SIG-M5 treated with dmso at 0.1 percent for 504 hours (cell line): ENCODE data around the gene GAS7.

Experiments used
- DNase-seq: peaks from one replicate; lab custom pipeline; 2025; ENCODE audit not compliant: unreplicated experiment; lab: John Stamatoyannopoulos, UW

Gene GAS7

GRCh38 chr17:10053782-10054540, 144.4 kb downstream of the GAS7 start:
- DNase-seq: no peak

GRCh38 chr17:10052106-10052813, 146.1 kb downstream of the GAS7 start:
- no peak for DNase-seq

DNA sequence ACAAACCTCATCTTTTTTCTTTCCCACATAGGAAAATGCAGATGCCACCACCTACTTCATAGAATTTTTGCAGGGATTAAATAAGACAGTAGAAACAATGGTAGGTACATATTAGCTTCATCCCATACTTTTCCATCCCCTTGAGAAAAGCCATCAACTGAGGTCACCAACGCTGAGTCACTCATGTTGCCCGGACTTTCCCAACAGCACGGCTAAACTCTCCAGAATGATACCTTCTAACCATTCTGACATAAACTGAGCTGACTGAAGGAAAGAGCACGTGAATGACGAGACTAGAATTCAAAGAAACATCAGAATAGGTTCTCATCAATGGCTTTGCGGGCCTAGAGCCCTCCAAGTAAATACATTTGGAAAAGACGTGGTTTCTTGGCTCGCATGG, 147.3 kb downstream of the GAS7 start:
- DNase-seq: no peak

- DNase-seq: peak; percentile 32
Observed at GRCh38 chr17:10050597-10051101, 147.8 kb downstream of the GAS7 start.

GRCh38 chr17:10048629-10049350, 149.6 kb downstream of the GAS7 start:
- DNase-seq: no peak

- no peak for DNase-seq
Observed at GRCh38 chr17:10046786-10047785, 151.3 kb downstream of the GAS7 start.

DNA sequence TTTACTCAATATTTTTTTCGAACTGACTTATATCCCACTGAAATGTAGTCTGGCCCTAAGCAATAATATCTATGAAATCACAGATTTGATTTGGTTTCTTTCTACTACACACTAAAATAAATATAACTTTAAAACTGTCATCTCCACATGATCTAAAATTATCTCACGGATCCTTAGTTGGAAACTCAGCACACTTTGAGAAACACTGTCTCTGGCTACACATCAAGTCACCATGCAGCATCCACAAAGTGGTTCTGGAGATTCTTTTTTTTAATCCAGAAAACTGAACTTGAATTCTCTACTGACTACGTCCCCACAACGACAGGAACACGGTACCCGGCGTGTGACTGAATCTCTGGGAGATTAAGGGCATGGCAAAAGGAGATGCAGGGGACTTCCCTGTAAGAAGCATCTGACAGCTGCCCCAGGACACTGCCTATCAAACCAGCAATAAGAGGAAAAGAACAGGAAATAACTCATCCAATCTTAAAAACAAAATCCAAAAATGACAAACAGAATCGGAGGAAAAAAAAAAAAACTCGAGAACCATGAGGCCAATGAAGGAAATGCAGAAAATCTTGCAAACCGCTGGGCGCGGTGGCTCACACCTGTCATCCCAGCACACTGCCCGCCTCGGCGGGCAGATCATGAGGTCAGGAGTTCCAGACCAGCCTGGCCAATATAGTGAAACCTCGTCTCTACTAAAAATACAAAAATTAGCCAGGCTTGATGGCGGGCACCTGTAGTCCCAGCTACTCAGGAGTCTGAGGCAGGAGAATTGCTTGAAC, 152.3 kb downstream of the GAS7 start:
- no peak for DNase-seq

DNA sequence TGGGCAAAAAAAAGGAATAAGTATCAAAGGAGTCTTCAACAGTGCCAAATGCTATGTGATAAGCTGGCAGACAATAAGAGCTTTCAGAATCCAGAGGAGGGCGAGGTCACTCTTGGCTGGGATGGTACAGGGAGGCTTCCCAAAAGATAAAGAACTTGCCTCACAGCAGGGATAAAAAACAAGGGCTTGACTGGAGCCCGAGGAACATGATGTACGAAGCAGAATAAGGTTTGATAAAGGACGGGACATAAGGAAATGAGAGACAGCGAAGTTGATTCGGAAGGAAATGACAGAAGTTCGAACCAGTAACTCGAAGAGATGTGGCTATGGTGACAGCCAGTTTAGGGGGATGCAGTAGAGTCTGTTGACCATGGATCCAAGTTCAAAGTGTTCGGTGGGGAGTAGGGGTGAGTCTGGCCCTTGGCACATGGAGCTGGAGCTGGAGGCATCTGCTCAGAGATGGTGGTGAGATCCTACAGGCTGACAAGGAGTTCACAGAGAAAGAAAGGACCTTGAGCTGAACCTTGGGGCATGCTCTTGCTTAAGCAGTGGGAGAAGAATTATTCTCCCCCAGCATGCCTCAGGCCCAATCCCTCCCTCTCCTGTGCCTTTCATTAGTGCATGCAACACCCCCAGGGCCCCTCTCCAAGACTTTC, 155.7 kb downstream of the GAS7 start:
- no peak for DNase-seq

DNA sequence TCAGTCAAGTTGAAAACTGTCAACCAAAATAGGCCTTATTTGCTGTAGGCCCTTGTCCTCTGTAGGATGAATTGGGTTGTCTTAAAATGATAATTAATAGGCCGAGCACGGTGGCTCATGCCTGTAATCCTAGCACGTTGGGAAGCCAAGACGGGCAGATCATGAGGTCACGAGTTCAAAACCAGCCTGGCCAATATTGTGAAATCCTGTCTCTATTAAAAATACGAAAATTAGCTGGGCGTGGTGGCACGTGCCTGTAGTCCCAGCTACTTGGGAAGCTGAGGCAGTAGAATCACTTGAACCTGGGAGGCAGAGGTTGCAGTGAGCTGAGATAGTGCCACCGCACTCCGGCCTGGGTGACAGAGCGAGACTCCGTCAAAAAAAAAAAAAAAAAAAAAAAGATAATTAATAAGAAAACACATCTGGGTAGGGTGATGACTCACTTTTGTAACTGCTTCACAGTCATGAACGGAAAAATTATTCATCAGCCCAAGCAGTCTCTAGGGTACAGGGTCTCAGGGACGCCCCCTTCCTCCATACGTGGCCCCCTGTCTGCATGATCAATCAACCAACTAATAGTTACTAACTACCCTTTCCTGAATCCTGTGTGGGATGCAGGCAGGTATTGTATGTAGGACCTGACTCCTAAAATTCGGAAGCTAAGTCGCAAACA, 156.4 kb downstream of the GAS7 start:
- no peak for DNase-seq

DNA sequence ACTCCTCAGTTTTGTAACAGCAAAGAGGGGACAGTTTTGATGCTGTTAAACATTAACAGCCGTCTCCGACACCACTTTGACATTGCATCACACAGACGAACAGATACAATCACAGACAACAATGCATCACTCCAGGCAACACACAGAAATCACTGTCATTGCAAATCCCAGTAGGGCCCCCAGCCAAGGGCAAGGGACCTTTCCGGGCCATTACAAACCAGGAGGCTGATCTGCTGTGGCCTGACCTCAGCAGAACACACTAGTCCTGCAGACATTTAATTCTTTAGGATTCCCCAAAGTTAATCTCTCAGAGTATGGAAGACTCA, 157.2 kb downstream of the GAS7 start:
- no peak for DNase-seq

DNA sequence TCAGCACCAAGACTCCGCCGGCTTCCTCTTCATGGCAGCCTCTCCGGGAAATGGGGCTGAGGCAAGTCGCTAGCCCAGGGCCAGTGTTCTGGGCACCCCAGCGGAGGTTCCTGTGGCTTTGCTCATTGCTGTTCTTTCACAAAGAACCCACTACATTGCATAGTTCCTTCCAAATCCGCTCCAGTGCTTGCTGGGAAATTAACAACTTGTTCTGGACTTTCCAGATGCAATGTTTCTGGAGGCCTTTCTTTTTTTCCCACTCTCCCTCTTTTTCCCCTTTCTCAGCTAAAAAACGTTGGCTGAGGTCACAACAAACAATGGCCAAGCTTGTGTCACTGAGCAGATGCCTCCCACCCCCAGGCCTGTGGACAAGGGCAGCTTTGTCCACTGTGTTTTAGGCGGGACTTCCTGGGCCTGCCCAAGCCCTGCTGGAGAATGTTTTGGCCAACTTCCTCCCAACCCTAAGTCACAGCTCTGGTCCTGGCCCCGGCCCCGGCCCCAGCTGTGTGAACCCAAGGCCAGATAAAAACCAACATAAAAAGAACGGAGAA, 161.8 kb downstream of the GAS7 start:
- no peak for DNase-seq

DNA sequence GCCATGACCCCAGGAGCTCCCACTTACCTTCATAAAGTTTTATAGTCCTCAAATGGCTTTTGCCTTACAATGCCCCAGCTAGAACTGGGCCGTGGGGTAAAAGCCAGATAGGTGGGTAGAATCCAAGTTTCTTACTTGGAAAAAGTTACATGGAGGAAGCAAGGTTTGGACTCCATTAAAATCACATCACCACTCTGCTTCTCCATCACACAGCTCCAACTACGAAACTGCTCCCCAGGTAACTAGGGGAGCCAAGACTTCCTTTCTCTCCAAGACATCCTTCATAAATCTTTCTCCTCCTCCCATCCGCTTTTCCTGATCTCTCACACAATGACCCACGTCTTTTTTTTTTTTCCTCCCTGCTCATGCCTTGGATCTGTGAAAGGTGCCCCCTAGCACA, 162.5 kb downstream of the GAS7 start:
- no peak for DNase-seq

DNA sequence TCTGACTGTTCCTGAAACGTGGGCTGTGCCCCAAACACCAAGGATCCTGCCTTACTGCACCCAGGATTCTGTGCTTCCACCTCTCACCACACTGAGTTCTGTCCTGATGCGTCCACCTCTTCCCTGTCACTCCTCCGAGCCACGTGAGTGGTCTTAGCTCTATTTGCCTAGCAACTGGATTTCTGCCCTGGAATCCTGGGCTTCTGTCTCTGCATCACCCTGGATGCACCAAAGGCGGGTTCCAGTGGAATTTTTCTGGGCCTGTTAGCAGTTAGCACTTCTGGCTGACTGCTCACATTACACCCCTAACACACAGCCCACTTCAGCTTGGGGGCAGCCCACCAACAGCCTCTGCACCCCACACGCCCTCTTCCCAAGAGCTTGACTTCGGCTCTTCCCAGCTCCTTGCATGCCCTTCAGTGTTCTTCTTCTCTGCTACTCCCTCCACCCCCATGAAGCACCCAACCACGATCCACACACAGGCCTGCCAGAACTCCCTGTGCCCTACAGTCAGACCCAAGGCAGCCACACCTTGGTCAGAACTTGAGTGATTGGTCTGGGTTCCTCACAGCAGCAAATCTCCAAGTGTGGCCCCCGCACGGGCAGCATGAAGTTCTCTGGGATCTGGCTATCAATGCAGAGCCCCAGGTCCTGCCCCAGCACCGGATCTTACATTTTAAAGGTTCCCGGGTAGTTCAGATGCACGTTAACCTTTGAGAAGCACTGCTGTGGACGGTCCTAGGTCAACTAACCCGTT, 163.5 kb downstream of the GAS7 start:
- DNase-seq: no peak

GRCh38 chr17:10033959-10034358, 164.4 kb downstream of the GAS7 start:
- DNase-seq: peak; percentile 92

- DNase-seq: no peak
Observed at GRCh38 chr17:10033449-10033848, 165.0 kb downstream of the GAS7 start.

- no peak for DNase-seq
Observed at GRCh38 chr17:10032118-10032852, 166.1 kb downstream of the GAS7 start.

GRCh38 chr17:10031606-10032005, 166.8 kb downstream of the GAS7 start:
- DNase-seq: no peak
